NCI-H446 (cell line): ENCODE measurements around the gene ASCC1.

Source experiments
- DNase-seq, 2 experiments: peaks; one replicate each; lab custom pipeline; 2025; lab: John Stamatoyannopoulos, UW

ASCC1 gene

DNA sequence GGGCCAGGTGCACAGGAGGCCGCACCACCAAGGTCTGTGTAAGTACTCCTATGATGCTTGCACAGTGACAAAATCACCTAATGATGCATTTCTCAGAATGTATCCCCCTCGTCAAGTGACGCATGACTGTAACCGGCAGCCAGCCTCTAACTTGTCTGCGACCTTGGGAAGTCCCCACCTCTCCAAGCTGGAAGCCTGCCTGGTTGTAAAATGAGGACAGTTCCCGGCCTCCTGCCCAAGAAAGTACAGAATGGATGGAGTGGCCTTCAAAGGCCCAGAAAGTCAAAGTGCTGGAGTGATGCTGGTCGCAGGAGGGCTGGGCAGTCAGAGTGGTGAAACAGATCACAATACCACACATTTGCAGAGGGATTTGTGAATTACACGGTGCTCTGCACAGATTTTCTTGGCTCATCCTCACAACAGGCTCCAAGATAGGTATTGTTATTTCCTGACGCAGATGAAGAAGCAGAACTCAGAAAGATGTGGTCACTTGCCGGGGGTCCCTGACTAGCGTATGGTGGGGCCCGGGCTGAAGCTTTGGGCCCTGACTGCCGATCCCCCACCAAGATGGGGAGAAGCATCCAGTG, 150.5 kb downstream of the ASCC1 start:
- no peak for DNase-seq

DNA sequence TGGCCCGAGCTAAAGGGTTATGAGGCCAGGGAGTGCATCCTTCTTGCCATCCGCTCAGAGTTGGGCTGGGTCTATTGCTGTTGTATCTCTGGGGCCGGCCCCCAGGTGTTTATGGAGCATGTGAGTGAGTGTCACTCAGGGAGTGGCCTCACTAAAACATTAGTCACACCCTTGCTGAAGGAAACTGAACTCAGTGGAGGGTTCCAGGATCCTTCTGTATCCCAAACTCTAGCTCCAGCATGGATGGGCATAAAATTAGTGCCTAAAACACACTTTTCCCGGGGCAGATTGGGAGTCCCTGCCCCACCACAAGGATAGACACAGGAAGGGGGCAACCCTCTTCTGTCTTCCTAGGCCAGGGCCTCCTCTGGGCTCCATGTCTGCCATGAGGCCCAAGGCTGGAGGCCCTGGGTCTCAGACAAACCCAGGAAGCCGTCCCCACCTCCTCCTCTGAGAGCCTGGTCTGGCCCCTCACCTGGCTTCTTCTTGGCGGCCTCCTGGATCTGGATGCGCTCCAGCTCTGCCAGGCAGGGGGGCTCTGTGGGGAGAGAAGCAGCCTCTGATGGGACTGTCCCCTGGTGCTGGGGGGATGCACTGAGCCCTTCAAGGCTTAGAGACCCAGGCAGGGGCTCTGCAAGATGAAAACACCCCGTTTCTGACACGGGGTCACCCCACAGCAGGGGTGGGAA, 152.2 kb downstream of the ASCC1 start:
- DNase-seq, result no peak

- DNase-seq, result no peak
These were observed 153.0 kb downstream of the ASCC1 start for GRCh38 chr10:72062832-72063702.

GRCh38 chr10:72062382-72062781, 153.7 kb downstream of the ASCC1 start:
- no peak for DNase-seq

GRCh38 chr10:72061930-72062329, 154.1 kb downstream of the ASCC1 start:
- DNase-seq, result no peak

DNA sequence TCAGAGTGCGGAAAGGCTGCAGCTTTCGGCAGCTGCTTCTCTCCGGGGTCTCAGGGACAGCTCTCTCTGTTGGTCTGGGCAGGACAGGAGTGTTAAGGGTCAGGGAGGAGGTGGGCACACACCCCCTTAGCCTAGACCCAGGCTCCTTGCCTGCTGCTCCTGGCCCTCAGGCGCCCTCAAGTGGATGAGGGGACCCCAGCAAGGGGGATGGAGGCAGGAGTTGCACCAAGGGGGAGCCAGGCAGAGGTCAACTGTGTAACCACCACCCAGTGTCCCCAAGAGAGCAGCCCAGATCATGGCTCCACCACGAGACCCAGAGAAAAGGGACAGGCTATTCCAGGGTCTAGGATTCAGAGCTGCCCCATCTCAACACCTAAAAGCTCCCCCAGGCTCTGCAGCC, 154.6 kb downstream of the ASCC1 start:
- DNase-seq, result no peak

DNA sequence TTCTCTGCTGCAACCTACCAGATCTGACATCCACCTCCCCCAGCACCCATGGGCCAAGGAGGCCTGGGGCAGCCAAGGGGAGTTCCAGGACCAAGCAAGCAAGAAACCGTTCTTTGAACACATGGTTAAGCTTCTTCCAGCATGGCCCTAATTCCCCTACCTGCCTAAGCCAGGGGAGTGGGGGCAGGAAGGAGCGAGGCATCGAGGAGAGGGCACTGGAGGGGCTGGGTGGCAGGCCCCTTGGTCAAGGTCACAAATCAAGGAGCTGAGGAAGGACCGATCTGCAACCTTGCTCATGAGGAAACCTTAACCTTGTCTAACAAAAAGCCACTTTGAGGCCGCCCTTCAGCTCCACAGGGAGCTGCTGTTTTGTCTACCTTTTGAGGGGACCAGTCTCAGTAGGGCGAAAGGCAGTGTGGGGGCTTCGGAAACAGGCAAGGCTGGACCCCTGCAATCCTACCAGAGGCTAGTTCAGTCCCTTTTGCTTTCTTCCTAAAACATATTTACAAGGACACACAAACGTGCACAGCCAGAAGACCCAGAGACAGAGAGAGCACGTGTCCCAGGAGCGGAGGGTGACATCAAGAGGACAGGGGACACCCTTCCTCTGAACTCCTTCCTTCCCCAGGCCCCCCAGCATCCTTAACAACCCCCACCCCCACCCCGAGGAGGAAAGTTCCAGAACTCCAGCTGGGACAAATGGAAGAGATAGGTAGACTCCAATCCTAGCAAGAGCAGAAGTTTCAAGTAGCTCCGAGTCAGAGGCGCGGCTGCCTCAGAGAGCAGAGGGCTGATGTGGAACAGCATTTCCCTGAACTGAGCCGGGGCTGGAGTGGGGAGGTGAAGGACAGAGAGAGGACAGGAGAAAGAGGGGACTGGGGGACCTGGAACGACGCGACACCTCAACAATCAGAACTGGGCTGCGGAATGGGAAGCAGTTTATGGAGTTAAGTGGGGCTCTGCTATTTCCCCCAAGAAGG, 155.9 kb downstream of the ASCC1 start:
- no peak for DNase-seq

- no peak for DNase-seq
These were observed 156.9 kb downstream of the ASCC1 start for GRCh38 chr10:72058989-72059842.

- no peak for DNase-seq
These were observed 157.7 kb downstream of the ASCC1 start for GRCh38 chr10:72058347-72058898.

GRCh38 chr10:72056932-72057751, 158.9 kb downstream of the ASCC1 start:
- no peak for DNase-seq

DNA sequence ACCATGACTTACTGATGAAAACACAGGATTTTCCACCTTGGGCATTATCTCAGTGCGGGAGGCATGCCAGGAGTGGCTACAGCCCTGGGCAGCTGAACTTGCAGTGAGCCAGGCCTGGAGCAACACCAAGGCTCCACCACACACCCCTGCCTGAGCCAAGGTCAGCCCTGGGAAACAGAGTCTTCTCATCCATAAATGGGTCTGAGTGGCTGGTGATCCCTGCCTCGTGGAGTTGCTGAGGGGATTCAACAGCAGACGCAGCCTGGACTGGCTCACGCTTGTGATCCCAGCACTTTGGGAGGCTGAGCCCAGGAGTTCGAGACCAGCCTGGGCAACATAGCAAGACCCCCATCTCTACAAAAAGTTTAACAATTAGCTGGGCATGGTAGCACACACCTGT, 160.0 kb downstream of the ASCC1 start:
- DNase-seq, result no peak

GRCh38 chr10:72053690-72054089, 162.4 kb downstream of the ASCC1 start:
- no peak for DNase-seq

- no peak for DNase-seq
These were observed 165.2 kb downstream of the ASCC1 start for GRCh38 chr10:72050873-72051272.

GRCh38 chr10:72049969-72050781, 165.9 kb downstream of the ASCC1 start:
- no peak for DNase-seq

GRCh38 chr10:72049472-72049871, 166.6 kb downstream of the ASCC1 start:
- DNase-seq, result no peak

DNA sequence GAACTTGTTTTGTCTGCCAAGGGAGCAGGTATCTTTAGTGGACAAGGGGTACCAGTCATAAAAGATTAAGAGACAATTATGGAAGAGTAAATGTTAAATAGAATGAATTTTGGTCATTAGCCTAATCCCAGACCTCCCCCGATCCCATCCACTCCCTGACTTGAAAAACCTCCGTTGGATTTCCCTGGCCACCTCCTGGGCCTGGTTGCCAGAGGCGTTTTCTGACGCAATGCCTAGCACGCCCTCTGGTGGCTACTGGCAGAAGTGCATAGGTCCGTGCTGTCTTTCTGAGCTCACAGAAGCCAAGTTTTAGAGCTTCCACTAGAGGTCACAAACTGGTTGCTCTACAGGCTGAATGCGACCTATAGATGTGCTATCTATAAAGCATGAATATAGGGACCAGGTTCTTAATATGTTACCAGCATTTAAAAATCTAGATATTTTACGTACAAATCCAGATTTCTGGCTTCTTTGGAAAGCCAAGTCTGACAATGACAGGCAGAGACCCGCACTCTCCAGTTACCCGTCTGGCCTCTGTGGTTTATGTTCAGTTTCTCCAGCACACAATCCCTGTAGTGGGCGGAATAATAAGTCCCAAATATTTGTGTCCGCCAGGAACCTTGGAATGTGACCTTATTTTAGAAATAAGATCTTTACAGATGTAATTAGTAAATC, 167.5 kb downstream of the ASCC1 start:
- peak; percentile 58 to 87 for DNase-seq
